Measurements from ENCODE around the gene PACS2.
"Not testable (repeated sequence)": the region's sequence is repeated elsewhere in the genome, so short reads cannot be mapped to it uniquely, and the experiment has no call there.

The PACS2 gene

GRCh38 chr14:105314287-105315200, at the start of gene PACS2:
PACS2 (plus strand) TSS chr14:105314748; CDS start chr14:105314919, 171 bp downstream.
- FAIRE-seq = no peak

- FAIRE-seq = no peak
Observed at GRCh38 chr14:105267820-105268548, 46.6 kb upstream of the PACS2 start.

DNA sequence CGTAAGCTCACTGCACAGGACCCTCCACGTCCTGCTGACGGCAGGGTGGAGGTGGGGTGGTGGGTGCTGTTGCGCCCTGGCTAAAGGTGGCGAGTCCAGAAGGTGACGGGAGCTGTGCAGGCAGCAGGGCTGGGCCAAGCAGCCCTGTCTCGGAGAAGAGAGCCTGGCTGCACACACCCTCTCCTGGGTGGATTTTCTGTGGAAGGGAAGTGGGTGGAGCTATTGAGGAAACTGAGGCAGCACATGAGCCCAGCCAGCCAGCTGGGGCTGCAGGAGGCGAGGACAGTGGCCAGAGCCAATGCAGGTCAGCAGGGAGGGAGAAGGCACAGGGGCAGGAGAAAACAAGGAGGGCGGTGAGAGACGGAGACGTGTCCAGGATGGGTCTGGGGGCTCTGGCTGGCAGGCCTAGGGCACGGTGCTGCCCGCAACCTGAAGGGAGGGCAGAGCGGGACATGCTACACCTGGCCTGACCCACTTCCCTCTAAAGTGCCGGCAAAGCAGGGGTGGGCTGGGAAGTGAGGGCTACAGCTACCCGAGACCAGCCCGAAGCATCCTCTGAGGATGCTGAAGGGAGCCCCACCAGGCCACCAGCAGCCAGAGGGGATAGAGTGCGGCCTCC, 45.7 kb upstream of the PACS2 start:
- FAIRE-seq = no peak

DNA sequence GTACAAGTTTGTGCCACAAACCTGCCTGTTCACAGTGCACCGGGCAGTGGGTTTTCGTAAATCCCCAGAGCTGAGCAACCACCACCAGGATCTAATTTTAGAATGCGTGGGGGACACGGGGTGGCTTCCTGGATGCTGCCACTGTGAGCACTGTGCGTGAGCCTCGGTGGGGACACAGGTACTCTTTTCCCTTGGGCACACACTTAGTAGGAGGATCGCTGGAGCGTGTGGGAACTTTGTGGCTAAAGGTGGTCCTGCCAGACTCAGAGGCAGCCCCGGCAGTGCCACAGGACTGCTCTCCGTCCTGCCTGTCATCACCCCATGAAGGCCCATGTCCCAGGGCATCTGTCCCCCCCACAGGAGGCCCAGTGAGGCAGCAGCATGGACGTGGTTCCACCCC, 45.1 kb upstream of the PACS2 start:
- FAIRE-seq = no peak

GRCh38 chr14:105271224-105271890, 43.2 kb upstream of the PACS2 start:
- no peak for FAIRE-seq

DNA sequence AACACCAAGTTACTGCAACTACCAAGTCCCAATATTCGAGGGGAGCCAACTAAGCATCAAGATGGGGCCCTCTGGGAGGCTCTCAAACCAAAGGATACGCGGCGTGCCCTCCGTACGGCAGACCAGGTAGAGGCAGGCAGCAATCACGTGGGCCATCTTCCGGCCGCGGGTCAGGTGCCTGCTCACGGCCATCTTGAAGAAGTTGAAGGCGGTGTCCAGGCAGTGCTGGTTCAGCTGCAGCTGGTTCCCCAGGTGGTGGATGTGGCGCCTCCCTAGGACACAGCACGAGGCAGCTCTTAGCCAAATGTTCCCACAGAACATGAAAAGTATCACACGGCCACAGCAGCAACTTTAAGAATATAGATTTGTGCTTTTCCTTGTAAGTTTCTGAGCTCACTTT, 41.9 kb upstream of the PACS2 start:
- no peak for FAIRE-seq

- no peak for FAIRE-seq
Observed at GRCh38 chr14:105273062-105273461, 41.5 kb upstream of the PACS2 start.

DNA sequence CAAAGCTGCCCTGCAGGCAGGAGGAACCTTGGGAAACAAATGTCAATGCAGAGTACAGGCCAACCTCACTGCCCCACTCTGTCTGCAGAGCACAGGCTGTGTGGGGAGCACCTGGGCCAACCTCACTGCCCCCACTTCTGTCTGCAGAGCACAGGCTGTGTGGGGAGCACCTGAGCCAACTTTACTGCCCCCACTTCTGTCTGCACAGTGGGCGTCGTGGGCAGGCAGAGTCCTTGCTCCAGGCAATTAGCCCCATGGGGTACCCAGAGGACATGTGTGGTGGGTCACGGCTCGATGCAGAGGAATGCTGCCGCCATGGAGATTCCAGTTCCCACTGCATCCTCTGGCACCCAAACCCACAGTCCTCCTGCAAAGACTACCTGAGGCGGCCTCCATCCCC, 39.9 kb upstream of the PACS2 start:
- no peak for FAIRE-seq

DNA sequence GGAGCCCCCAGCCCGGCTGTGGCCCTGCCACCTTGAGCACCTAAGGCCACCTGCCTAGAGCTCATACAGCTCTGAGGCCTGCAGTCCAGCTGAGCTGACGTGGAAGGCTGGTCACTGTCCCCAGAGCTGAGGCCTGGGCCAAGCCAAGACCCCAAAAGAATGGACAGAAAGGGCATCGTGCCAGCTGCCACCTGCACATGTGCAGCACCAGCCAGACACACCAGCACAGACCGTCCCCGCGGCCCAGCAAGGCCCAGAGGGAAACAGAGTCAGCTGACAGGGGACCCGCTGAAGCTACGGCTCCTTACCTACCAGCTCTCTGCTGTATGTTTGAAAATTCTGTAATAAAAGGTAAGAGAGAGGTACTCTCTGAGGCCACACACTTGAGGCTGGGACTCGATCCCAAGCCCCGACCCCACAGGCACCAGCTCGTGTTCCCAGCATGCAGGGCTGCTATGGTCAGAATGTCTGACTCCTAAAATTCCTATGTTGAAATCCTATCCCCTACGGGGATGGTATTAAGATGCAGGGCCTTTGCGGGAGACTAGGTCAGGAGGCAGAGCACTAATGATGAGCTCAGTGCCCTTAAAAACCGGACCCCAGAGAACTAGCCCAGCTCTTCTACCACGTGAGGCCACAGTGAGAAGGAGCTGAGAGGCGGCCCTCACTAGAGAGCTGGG, 39.1 kb upstream of the PACS2 start:
- no peak for FAIRE-seq

DNA sequence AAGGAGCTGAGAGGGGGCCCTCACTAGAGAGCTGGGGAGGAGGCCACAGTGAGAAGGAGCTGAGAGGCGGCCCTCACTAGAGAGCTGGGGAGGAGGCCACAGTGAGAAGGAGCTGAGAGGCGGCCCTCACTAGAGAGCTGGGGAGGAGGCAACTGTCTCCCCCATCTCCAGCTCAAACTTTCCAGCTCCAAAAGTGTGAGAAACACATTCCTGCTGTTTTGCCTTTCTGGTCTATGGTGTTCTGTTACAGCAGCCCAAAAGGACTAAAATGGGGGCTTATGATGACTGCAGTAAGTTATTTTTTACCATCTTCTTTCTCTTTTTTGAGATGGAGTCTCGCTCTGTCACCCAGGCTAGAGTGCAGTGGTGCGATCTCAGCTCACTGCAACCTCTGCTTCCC, 37.1 kb upstream of the PACS2 start:
- FAIRE-seq = not testable (repeated sequence)

GRCh38 chr14:105279642-105280361, 34.7 kb upstream of the PACS2 start:
- no peak for FAIRE-seq

- FAIRE-seq = no peak
Observed at GRCh38 chr14:105280525-105280924, 34.0 kb upstream of the PACS2 start.

DNA sequence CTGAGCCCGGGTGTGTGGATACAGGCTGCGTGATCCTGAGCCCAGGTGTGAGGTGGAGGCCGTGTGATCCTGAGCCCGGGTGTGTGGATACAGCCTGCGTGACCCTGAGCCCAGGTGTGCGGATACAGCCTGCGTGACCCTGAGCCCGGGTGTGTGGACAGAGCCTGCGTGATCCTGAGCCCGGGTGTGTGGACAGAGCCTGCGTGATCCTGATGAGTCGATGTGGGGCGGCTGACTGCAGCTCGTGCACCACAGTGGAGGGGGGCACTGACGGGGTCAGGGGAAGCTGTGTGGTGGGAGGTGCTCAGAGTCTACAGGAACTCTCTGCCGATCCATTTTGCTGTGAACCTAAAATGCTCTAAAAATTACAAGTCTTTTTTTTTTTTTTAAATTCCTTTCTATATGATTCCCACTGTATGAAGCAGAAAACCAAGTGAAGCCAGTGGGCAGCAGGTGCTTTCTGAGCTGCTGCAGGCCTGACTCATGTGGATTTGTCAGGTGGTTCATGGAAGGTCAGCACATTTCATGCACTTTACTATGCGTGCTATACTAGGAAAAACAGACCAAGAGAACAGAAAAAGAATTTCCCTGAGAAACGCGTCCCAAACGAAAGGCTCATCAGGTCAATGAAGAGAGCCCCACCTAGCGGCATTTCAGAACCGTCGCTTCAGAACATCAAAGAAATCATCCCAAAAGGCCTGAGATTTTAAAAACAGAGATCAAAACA, 33.0 kb upstream of the PACS2 start:
- no peak for FAIRE-seq

DNA sequence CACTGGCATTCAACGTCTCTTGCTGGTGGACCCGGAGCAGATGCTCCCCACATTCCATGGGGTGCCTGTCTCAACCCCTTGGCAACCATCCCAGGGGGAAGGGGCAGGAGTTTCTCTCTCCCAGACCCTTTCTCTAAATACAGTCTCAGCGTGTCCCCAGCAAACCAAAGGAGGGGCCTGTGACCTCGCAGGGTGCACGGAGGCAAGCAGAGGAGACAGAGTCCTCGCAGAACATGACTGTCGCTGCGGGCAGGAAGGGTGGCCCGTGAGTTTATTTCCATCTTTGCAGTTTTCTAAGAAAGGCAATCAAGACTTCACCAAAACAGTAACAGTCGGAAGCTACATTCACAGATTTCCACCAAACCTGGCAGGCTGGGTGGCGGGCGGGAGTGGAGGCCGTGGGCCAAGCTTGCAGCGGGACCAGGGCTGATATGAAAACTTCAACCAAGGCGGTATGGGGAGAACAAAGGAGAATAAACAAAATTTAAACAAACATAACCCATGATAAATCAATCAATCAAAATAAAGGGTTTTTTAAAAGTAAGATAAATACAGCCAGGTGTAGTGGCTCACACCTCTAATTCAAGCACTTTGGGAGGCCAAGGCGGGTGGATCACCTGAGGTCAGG, 32.3 kb upstream of the PACS2 start:
- FAIRE-seq = no peak

DNA sequence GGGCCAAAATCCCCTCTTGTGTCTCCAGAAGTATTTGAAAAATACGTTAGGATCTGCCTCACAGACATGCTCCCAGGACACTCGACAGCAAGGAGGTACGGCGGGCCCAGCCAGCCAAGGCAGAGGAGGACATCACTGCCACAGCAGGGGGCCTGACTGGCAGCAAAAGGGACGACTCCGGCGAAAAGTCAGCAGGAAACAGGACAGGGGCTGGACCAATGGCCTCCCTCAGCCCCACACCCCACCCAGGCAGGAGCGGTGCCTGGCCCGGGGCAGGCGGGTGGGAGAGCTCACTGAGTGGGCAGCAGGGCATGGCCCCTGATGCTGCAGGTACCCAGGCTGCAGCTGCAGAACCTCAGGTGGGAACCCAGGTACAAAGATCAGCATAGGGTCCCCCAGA, 31.5 kb upstream of the PACS2 start:
- FAIRE-seq = no peak

- FAIRE-seq = no peak
Observed at GRCh38 chr14:105283899-105284298, 30.6 kb upstream of the PACS2 start.

DNA sequence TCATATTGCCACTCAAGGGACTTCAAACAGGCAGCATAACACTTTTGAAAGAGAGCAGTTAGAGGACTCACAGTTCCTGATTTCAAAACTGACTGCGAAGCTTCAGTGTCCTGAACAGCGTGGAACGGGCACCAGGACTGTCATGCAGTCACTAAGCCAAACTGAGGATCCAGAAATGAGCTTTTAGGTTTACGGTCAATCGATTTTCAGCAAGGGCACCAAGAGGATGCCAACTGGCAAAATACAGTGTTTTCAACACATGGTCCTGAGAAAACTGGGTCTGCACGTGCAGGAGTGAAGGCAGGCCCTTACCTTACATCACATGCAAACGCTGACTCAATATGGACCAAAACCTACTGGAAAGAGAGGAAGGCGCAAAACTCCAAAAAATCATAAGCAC, 29.4 kb upstream of the PACS2 start:
- no peak for FAIRE-seq

DNA sequence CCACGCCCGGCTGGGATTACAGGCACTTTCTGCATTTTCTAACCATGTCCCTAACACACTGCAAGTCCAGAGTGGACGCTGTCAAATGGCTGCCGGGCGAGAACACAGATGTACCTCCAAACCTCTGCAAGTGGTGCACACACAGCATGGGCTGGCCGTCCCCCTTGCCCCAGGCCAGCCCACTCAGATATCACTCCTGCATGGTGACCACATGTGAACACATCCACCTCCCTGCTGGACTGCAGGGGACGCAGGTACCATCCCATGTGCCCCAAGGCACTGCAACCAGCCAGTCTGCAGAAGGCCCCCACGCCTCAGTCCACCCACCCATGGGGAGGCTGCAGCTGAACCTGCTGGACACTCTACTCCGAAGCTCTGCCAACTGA, 27.8 kb upstream of the PACS2 start:
- FAIRE-seq = no peak

- FAIRE-seq = no peak
Observed at GRCh38 chr14:105287249-105288102, 27.1 kb upstream of the PACS2 start.

DNA sequence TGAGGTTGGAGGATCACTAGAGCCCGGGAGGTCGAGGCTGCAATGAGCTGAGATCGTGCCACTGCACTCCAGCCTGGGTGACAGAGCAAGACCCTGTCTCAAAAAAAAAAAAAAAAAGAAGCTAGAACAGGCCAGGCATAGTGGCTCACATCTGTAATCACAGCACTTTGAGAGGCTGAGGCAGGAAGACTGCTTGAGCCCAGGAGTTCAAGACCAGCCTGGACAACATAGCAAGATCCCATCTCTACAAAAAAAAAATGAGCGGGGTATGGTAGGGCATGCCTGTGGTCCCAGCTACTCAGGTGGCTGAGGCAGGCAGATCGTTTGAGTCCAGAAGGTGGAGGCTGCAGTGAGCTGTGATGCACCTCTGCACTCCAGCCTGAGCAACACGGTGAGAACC, 25.6 kb upstream of the PACS2 start:
- not testable (repeated sequence) for FAIRE-seq
